A673 (cell line): ENCODE data around the gene GZMM.

Experiments
- EZH2 ChIP-seq: fragments of 200-600 bp; sonication (generic); IDR thresholded peaks from 2 replicates; pipeline ENCODE4 v1.6.1; 2017; ENCODE audit warnings: borderline replicate concordance, low read depth, mild to moderate bottlenecking, mixed read lengths, antibody characterized with exemption, low read length; ENCODE audit not compliant: poor library complexity, severe bottlenecking
- TF ChIP-seq, protein P1 (sequence below): fragments of 300-800, 200-600 bp; sonication (generic); conservative IDR thresholded peaks from 2 replicates; pipeline ENCODE4 v1.5.1; 2017; ENCODE audit warnings: low read depth, mild to moderate bottlenecking, antibody characterized with exemption, low read length, moderate library complexity, mixed read lengths

GRCh38 chr19:547117-547516 lies 3.3 kb downstream of the GZMM start:
- TF ChIP-seq, protein P1, sequence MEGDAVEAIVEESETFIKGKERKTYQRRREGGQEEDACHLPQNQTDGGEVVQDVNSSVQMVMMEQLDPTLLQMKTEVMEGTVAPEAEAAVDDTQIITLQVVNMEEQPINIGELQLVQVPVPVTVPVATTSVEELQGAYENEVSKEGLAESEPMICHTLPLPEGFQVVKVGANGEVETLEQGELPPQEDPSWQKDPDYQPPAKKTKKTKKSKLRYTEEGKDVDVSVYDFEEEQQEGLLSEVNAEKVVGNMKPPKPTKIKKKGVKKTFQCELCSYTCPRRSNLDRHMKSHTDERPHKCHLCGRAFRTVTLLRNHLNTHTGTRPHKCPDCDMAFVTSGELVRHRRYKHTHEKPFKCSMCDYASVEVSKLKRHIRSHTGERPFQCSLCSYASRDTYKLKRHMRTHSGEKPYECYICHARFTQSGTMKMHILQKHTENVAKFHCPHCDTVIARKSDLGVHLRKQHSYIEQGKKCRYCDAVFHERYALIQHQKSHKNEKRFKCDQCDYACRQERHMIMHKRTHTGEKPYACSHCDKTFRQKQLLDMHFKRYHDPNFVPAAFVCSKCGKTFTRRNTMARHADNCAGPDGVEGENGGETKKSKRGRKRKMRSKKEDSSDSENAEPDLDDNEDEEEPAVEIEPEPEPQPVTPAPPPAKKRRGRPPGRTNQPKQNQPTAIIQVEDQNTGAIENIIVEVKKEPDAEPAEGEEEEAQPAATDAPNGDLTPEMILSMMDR = no peak
- no peak for TF ChIP-seq EZH2
